Panc1 (cell line): ENCODE data around the gene WWOX.

Experiments used
- CTCF ChIP-seq: fragments of 450-650 bp; IDR thresholded peaks from 2 replicates; pipeline ENCODE4 v1.5.1; 2017; ENCODE audit warnings: mild to moderate bottlenecking
- POLR2AphosphoS5 ChIP-seq: IDR thresholded peaks from 2 replicates; pipeline ENCODE4 v1.6.1; 2012; ENCODE audit warnings: mild to moderate bottlenecking, low read depth, low read length, moderate library complexity
- REST ChIP-seq, 2 experiments: IDR thresholded peaks; 2 replicates each; pipeline ENCODE4 v1.6.1; 2011 to 2012; ENCODE audit warnings: low read depth in 2 of 2, control low read depth in 1 of 2, low read length in 1 of 2, mild to moderate bottlenecking in 1 of 2, moderate library complexity in 1 of 2; ENCODE audit not compliant: insufficient read depth in 1 of 2
- TCF7L2 ChIP-seq: IDR thresholded peaks from 2 replicates; pipeline ENCODE4 v1.6.1; 2011; ENCODE audit warnings: mild to moderate bottlenecking, low read depth, low read length, inconsistent platforms

DNA sequence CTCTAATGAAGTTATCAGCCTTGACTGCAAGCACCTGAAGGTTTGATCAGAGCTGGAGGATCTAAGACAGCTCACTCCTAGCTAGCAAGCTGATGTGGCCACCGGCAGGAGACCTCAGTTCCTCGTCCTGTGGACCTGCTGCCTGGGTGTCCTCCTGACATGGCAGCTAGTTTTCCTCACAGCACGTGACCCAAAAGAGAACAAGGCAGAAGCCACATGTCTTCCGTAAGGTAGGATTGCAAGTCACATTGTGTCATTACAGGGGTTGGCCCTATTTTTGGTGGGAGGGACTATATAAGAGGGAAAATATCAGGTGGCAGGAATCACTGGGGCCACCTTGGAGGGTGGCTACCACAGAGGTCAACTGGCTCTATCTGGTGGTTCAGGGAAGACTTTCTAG is 18.1 kb upstream of the WWOX start:
- TF ChIP-seq CTCF (no peak), REST (IDR thresholded peaks at IDR 0.05; ENCODE audit: insufficient read depth in 1 of 2, low read depth in 2 of 2, low read length in 1 of 2) (no peak), POLR2AphosphoS5 (no peak), TCF7L2 (no peak)
